Thyroid gland (tissue), 4 donors: ENCODE results near the gene TMEM126A. TPM values are rescaled to one million over a fixed set of nuclear protein-coding genes. Genes with fewer than 3 reads are reported as not detected.
A peak's percentile ranks its signal among the peaks of the same experiment; 100 is the strongest.

Experiments used
- DNase-seq, 2 donors: peaks; one replicate each; pipeline ENCODE4 v3.0.0-alpha.2; 2019
- H3K27ac ChIP-seq, 3 donors: fragments of 200-600 bp; sonication (generic); 1 replicate in 2 of 3; 2 replicates in 1 of 3; pipeline ENCODE4 v1.5.1; 2016 to 2019; ENCODE audit warnings: mild to moderate bottlenecking in 1 of 3, moderate library complexity in 1 of 3
- H3K27me3 ChIP-seq: fragments of 200-600 bp; sonication (generic); one replicate; pipeline ENCODE4 v1.5.1; 2019
- H3K36me3 ChIP-seq, 2 donors: fragments of 200-600 bp; sonication (generic); one replicate each; pipeline ENCODE4 v1.5.1; 2016 to 2019
- H3K4me1 ChIP-seq, 2 donors: fragments of 200-600 bp; sonication (generic); one replicate each; pipeline ENCODE4 v1.5.1; 2017 to 2019
- H3K4me3 ChIP-seq, 3 donors: fragments of 200-600 bp; sonication (generic); replicated peaks in 1 of 3; 1 replicate in 2 of 3; 2 replicates in 1 of 3; pipeline ENCODE4 v1.5.1; 2016; ENCODE audit warnings: mild to moderate bottlenecking in 1 of 3
- H3K9me3 ChIP-seq: fragments of 200-600 bp; sonication (generic); one replicate; pipeline ENCODE4 v1.5.1; 2017
- POLR2A ChIP-seq, 2 donors: fragments of 450-650 bp; IDR thresholded peaks; one replicate each; pipeline ENCODE4 v1.6.1; 2017; ENCODE audit warnings: antibody characterized with exemption in 2 of 2, mild to moderate bottlenecking in 2 of 2, moderate library complexity in 1 of 2
- WGBS, 2 donors: methylation state at CpG; one replicate each; pipeline ENCODE4 v1.1.5; 2017; 5-methylcytosine and 5-hydroxymethylcytosine counted together
- intact Hi-C: fragments of 100-400 bp; cut with DNase I; formaldehyde crosslinking; loops from one replicate; pipeline ENCODE4 v1.15.1; 2023
- total RNA-seq, 4 donors: library from RNA; depleted of rRNA; stranded (reverse); fragments of >200 nt; gene quantifications; one replicate each; pipeline ENCODE4 v1.2.3, GENCODE V29; 2016
- TF ChIP-seq, protein P1 (sequence below), 6 experiments: fragments of 200-600 bp in 3 of 6; fragments of 450-650 bp in 3 of 6; sonication (generic) in 3 of 6; IDR thresholded peaks; one replicate each; pipeline ENCODE4 v1.5.1; 2016 to 2019; ENCODE audit warnings: antibody characterized with exemption in 6 of 6, mild to moderate bottlenecking in 2 of 6, inconsistent platforms in 1 of 6, moderate library complexity in 1 of 6

Gene TMEM126A
- total RNA-seq, 4 donors from 2014 or later = 24.1 to 31.7 (median 27.1) TPM

DNA sequence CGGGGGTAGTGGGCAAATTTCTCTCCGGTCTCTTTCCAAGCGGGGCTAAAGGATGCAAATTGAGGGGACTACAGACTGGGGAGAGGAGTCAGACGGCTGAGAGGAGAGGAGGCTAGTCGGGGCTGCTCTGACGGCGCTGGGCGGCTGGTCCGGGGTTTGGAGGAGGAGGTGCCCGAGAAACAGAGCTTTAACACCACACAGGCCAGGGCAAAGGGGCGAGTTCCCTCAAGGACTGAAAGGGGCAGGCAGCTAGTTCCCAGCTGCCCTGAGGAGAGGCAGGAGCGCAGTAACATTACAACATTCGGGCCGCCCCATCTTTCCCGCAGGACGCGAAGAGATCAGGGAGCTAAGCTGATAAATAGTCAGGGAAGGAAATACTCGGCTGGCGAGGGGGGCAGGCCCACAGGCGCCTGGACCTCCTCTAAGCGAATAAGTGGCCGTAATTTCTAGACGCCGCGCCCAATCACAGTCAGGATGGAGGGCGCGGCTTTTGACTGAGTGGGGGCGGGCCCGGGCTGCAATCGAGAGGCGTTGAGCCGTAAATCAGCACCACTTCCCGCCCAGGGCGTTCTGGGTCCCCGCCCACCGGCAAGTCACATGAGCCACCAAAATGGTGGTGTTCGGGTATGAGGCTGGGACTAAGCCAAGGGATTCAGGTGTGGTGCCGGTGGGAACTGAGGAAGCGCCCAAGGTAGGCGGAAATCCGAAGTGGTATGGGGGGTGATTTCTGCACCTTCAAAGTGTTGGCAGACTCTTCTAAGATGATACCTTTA is 19.6 kb upstream of the TMEM126A start, which contains the start of gene TMEM126B:
Gene TMEM126B, plus strand, starts transcription at position 596 of the 773 bp plus-strand sequence. Its CDS starts 15 bp downstream, at position 611.
- Histone ChIP-seq H3K27ac (peak within 1 kb of the TSS; percentile 75 to 99 (median 94)), H3K9me3 (no peaks in the 10 kb centered on the region), H3K4me1 (peaks cover 9 to 19% of the 10 kb centered on the region in 2 donors), H3K4me3 (peak within 1 kb of the TSS; percentile 53 to 63 (median 63)), H3K27me3 (no peaks in the 10 kb centered on the region), H3K36me3 (no peaks in the 10 kb centered on the region)
- intact Hi-C loops = no loop called here
- 0% methylated on average over 21 to 39 of the region's 41 CpGs for WGBS, 2 donors
- DNase-seq = peak; percentile 98 to 99
- TF ChIP-seq, protein P1, sequence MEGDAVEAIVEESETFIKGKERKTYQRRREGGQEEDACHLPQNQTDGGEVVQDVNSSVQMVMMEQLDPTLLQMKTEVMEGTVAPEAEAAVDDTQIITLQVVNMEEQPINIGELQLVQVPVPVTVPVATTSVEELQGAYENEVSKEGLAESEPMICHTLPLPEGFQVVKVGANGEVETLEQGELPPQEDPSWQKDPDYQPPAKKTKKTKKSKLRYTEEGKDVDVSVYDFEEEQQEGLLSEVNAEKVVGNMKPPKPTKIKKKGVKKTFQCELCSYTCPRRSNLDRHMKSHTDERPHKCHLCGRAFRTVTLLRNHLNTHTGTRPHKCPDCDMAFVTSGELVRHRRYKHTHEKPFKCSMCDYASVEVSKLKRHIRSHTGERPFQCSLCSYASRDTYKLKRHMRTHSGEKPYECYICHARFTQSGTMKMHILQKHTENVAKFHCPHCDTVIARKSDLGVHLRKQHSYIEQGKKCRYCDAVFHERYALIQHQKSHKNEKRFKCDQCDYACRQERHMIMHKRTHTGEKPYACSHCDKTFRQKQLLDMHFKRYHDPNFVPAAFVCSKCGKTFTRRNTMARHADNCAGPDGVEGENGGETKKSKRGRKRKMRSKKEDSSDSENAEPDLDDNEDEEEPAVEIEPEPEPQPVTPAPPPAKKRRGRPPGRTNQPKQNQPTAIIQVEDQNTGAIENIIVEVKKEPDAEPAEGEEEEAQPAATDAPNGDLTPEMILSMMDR (IDR thresholded peaks at IDR 0.05) = no peak
- peak; percentile 48 to 95 for TF ChIP-seq POLR2A (IDR thresholded peaks at IDR 0.05)

DNA sequence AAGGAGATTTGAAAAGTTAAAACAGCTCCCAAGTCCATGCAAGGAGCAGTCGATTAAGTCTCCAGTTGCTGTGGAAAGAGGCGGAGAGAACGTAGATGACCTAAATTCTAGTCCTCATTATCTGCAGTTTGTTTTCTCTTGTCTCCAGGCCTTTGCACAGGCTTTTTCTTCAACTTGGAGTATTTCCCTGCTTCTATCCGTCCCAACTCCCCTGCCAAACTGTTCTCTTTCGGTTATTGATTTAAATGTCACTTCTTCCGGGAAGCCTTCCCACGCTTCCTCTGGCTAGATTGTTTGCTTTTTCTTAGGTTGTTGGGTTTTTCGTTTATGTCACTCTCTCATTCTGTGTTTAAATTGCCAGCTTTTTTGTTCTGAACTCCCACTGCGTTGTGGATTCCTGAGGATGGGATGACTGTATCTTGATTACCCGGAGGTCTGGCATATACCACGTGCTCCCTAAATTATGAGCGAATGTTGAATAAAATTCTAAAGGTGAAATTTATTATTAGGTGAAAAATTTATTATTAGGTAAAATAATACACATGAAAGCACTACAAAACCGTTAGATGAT is 18.9 kb upstream of the TMEM126A start:
- intact Hi-C loops = no loop called here
- WGBS, 2 donors = 2% methylated on average over 13 of the region's 13 CpGs

DNA sequence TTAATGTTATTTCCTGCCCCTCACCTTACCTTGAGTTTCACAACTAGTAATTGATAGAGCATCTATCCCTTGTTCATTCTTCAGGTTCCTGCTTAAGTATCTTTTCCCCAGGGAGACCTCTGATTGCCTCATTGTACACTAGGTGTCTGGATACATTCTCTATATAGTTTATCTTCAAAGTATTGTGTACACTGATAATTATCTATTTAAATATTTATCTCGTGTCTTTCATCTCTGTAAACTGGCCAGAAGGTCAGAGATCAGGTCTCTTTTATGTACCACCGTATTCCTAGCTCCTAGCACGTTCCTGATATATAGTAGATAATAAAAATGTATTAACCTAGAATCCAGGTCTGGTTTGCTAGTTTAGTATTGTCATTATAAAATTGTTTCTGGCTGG is 13.0 kb upstream of the TMEM126A start:
- no peak for DNase-seq
- intact Hi-C loops = no loop called here
- no peaks in the 10 kb centered on the region for H3K9me3 ChIP-seq
- WGBS, 2 donors = 95 to 96% methylated on average over 3 of the region's 3 CpGs
- peaks cover 0 to 3% of the 10 kb centered on the region in 2 donors for H3K4me1 ChIP-seq
- peaks cover 0 to 7% of the 10 kb centered on the region in 2 donors for H3K36me3 ChIP-seq
- H3K4me3 ChIP-seq = no peak overlapping the region
- no peaks in the 10 kb centered on the region for H3K27me3 ChIP-seq
- TF ChIP-seq POLR2A (IDR thresholded peaks at IDR 0.05) = no peak
- TF ChIP-seq, protein P1 (IDR thresholded peaks at IDR 0.05) = no peak
- no peak overlapping the region for H3K27ac ChIP-seq

More for the DNA sequence above, 18.9 kb upstream of the TMEM126A start:
- peaks cover 9 to 19% of the 10 kb centered on the region in 2 donors for H3K4me1 ChIP-seq
- H3K27ac ChIP-seq = peak overlapping the region; percentile 3 to 99 (median 94)
- no peaks in the 10 kb centered on the region for H3K9me3 ChIP-seq
- peak overlapping the region; percentile 5 to 63 (median 53) for H3K4me3 ChIP-seq
- DNase-seq = no peak
- TF ChIP-seq POLR2A (IDR thresholded peaks at IDR 0.05) = no peak
- H3K36me3 ChIP-seq = no peaks in the 10 kb centered on the region
- H3K27me3 ChIP-seq = no peaks in the 10 kb centered on the region

DNA sequence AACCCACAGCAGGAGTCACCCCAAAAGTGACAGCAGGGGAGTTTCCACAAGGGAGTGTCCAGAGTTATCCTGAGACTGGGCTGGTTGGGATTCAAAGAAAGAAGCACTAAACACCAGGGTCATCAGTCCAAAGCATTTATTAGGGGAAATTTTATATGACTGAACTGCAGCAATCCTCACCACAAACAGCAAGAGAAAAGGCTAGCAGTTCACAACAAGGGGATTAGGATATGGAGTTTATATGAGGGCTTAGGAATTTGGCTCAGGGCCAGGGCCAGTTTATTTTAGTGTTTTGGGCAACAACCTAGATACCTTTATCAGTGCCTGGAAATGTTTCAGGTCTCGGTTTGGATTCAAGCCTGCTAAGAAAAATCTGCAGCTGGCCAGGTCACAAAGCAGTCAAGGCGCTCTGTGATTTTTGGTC is 4.6 kb upstream of the TMEM126A start:
- H3K4me3 ChIP-seq = no peak overlapping the region
- no peak for TF ChIP-seq POLR2A (IDR thresholded peaks at IDR 0.05)
- TF ChIP-seq, protein P1 (IDR thresholded peaks at IDR 0.05) = no peak
- peaks cover 5% of the 10 kb centered on the region in 2 donors for H3K4me1 ChIP-seq
- DNase-seq = no peak
- intact Hi-C loops = no loop called here
- no peaks in the 10 kb centered on the region for H3K9me3 ChIP-seq
- no peaks in the 10 kb centered on the region for H3K27me3 ChIP-seq
- WGBS, 2 donors = 57 to 60% methylated on average over 2 of the region's 2 CpGs
- H3K36me3 ChIP-seq = no peaks in the 10 kb centered on the region
- H3K27ac ChIP-seq = no peak overlapping the region

DNA sequence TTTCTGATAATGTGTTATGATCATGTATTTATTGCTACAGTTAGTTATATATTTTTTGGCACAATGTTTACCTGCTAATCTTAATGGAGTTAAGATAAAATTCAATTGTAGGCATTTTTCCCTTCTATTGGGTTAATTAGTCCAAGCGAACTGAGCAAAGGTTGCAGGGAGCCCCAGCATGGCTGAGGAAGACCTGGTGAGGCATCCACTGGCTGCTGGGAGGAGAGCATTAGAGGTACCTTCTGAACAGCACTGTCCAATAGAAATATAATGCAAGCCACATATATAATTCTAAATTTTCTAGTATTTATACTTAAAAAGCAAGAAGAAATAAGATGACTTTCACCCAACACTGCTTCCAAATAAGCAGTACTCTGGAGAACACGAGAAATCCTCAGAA is 689 bp upstream of the TMEM126A start:
- TF ChIP-seq POLR2A (IDR thresholded peaks at IDR 0.05) = no peak
- TF ChIP-seq, protein P1 (IDR thresholded peaks at IDR 0.05) = no peak
- 47 to 53% methylated on average over 2 of the region's 2 CpGs for WGBS, 2 donors
- H3K27me3 ChIP-seq = no peaks in the 10 kb centered on the region
- no peaks in the 10 kb centered on the region for H3K36me3 ChIP-seq
- DNase-seq = no peak
- intact Hi-C loops = no loop called here
- H3K27ac ChIP-seq = peak overlapping the region; percentile 19 to 81 (median 69)
- H3K4me1 ChIP-seq = peaks cover 10 to 16% of the 10 kb centered on the region in 2 donors
- H3K9me3 ChIP-seq = no peaks in the 10 kb centered on the region
- H3K4me3 ChIP-seq = peak overlapping the region in 1 of 3 donors; percentile 57
